Stomach (tissue), 9 donors: ENCODE measurements around the gene PRR16. TPM values are rescaled to one million over a fixed set of nuclear protein-coding genes. Genes with fewer than 3 reads are reported as not detected.

Experiments used
- DNase-seq, 2 donors: peaks; one replicate each; pipeline versions ENCODE4 v3.0.0 to v3.0.0-alpha.2; 2013 to 2019
- H3K27ac ChIP-seq, 5 donors: fragments of 200-600 bp in 4 of 5; sonication (generic) in 4 of 5; one replicate each; pipeline ENCODE4 v1.5.1; 2013 to 2019; ENCODE audit warnings: mild to moderate bottlenecking in 1 of 5, moderate library complexity in 1 of 5
- H3K27me3 ChIP-seq, 3 donors: fragments of 200-600 bp; sonication (generic); one replicate each; pipeline ENCODE4 v1.5.1; 2017 to 2019; ENCODE audit warnings: mixed run types in 1 of 3
- H3K36me3 ChIP-seq, 4 donors: fragments of 200-600 bp; sonication (generic); 1 replicate in 3 of 4; 2 replicates in 1 of 4; pipeline ENCODE4 v1.5.1; 2016 to 2019
- H3K4me1 ChIP-seq, 4 donors: fragments of 200-600 bp; sonication (generic); one replicate each; pipeline ENCODE4 v1.5.1; 2016 to 2019
- H3K4me3 ChIP-seq, 4 donors: fragments of 200-600 bp; sonication (generic) in 3 of 4; one replicate each; pipeline ENCODE4 v1.5.1; 2016 to 2019; ENCODE audit warnings: mild to moderate bottlenecking in 1 of 4
- H3K9me3 ChIP-seq, 4 donors: fragments of 200-600 bp; sonication (generic); one replicate each; pipeline ENCODE4 v1.5.1; 2016 to 2019
- CTCF ChIP-seq, 7 experiments: fragments of 450-650 bp in 4 of 7; fragments of 200-600 bp in 3 of 7; sonication (generic) in 3 of 7; IDR thresholded peaks; one replicate each; pipeline ENCODE4 v1.5.1; 2016 to 2019; ENCODE audit warnings: antibody characterized with exemption in 7 of 7, control low read depth in 2 of 7, mild to moderate bottlenecking in 1 of 7
- EP300 ChIP-seq: sonication (generic); formaldehyde crosslinking; IDR thresholded peaks from one replicate; pipeline ENCODE4 v1.6.1; 2017; ENCODE audit warnings: antibody characterized with exemption
- POLR2A ChIP-seq, 4 donors: fragments of 450-650 bp; IDR thresholded peaks; one replicate each; pipeline ENCODE4 v1.6.1; 2016; ENCODE audit warnings: antibody characterized with exemption in 4 of 4, control low read depth in 2 of 4, mild to moderate bottlenecking in 1 of 4, moderate library complexity in 1 of 4
- POLR2AphosphoS5 ChIP-seq, 3 donors: sonication (generic); formaldehyde crosslinking; IDR thresholded peaks; one replicate each; pipeline ENCODE4 v1.6.1; 2016; ENCODE audit warnings: antibody characterized with exemption in 3 of 3
- WGBS, 5 donors: extraction: QIAGEN DNeasy Blood & Tissue Kit in 3 of 5; methylation state at CpG; one replicate each; pipeline versions ENCODE4 v1.1.5 to v1.1.7; 2013 to 2018; 5-methylcytosine and 5-hydroxymethylcytosine counted together
- intact Hi-C: fragments of 100-400 bp; cut with DNase I; formaldehyde crosslinking; loops from one replicate; pipeline ENCODE4 v1.15.1; 2023; ENCODE audit warnings: low total_unique reads
- polyA plus RNA-seq, 3 donors: library from polyadenylated mRNA; stranded (reverse); fragments of 200-250 nt; gene quantifications; one replicate each; pipeline ENCODE4 v1.2.3, GENCODE V29; 2013
- total RNA-seq, 5 donors: library from RNA; depleted of rRNA; stranded (reverse); fragments of >200 nt; gene quantifications; one replicate each; pipeline versions ENCODE4 v1.1.0 to v1.2.3, GENCODE V29; 2014 to 2016
- donor health status: healthy with polysubstance abuse.
- donor health status: Bipolar disorder and iron deficiency.
- donor health status: healthy.

Gene PRR16
- total and polyA plus RNA-seq, 8 donors, result 1.3 to 40.8 (median 8.1) TPM

- TF ChIP-seq POLR2A (IDR thresholded peaks at IDR 0.05), result no peak
- TF ChIP-seq EP300, result no peak
- TF ChIP-seq CTCF (IDR thresholded peaks at IDR 0.05), result no peak
- no peak for TF ChIP-seq POLR2AphosphoS5 (IDR thresholded peaks at IDR 0.05)
- DNase-seq, result no peak
- intact Hi-C loops, result no loop called here
- H3K9me3 ChIP-seq, result no peaks in the 10 kb centered on the region
- H3K27me3 ChIP-seq, result no peaks in the 10 kb centered on the region
- no peaks in the 10 kb centered on the region for H3K36me3 ChIP-seq
- 68 to 82% (median 78%) methylated on average over 2 of the region's 2 CpGs for whole genome bisulfite sequencing, 5 donors
- H3K4me1 ChIP-seq, result no peaks in the 10 kb centered on the region
- H3K4me3 ChIP-seq, result no peak overlapping the region
- H3K27ac ChIP-seq, result no peak overlapping the region
Measured at GRCh38 chr5:120507197-120507596, 43.1 kb downstream of the PRR16 start.

- H3K27ac ChIP-seq, result no peak overlapping the region
- no peak overlapping the region for H3K4me3 ChIP-seq
- H3K27me3 ChIP-seq, result no peaks in the 10 kb centered on the region
- no peaks in the 10 kb centered on the region for H3K4me1 ChIP-seq
- H3K36me3 ChIP-seq, result no peaks in the 10 kb centered on the region
- H3K9me3 ChIP-seq, result no peaks in the 10 kb centered on the region
- WGBS, 5 donors, result 72 to 78% (median 74%) methylated on average over 2 of the region's 2 CpGs
- TF ChIP-seq POLR2AphosphoS5 (IDR thresholded peaks at IDR 0.05), result no peak
- TF ChIP-seq CTCF (IDR thresholded peaks at IDR 0.05), result no peak
- TF ChIP-seq POLR2A (IDR thresholded peaks at IDR 0.05), result no peak
- no peak for TF ChIP-seq EP300
- intact Hi-C loops, result no loop called here
- DNase-seq, result no peak
Measured at GRCh38 chr5:120507800-120508463, 43.8 kb downstream of the PRR16 start.

GRCh38 chr5:120509053-120509452 is 45.0 kb downstream of the PRR16 start:
- H3K36me3 ChIP-seq, result no peaks in the 10 kb centered on the region
- 67 to 81% (median 76%) methylated on average over 3 of the region's 3 CpGs for WGBS, 5 donors
- H3K27ac ChIP-seq, result no peak overlapping the region
- no peak overlapping the region for H3K4me3 ChIP-seq
- TF ChIP-seq POLR2AphosphoS5 (IDR thresholded peaks at IDR 0.05) (no peak), CTCF (IDR thresholded peaks at IDR 0.05) (no peak), EP300 (no peak), POLR2A (IDR thresholded peaks at IDR 0.05) (no peak)
- no peaks in the 10 kb centered on the region for H3K27me3 ChIP-seq
- no peaks in the 10 kb centered on the region for H3K4me1 ChIP-seq
- no peaks in the 10 kb centered on the region for H3K9me3 ChIP-seq
- intact Hi-C loops, result no loop called here
- no peak for DNase-seq

- intact Hi-C loops, result no loop called here
- DNase-seq, result no peak
- Histone ChIP-seq H3K9me3 (no peaks in the 10 kb centered on the region), H3K27me3 (no peaks in the 10 kb centered on the region), H3K27ac (no peak overlapping the region), H3K4me3 (no peak overlapping the region), H3K36me3 (no peaks in the 10 kb centered on the region), H3K4me1 (no peaks in the 10 kb centered on the region)
- no peak for TF ChIP-seq EP300
- no peak for TF ChIP-seq POLR2AphosphoS5 (IDR thresholded peaks at IDR 0.05)
- no peak for TF ChIP-seq CTCF (IDR thresholded peaks at IDR 0.05)
- no peak for TF ChIP-seq POLR2A (IDR thresholded peaks at IDR 0.05)
- WGBS, 5 donors, result 53 to 61% (median 58%) methylated on average over 2 of the region's 2 CpGs
Measured at GRCh38 chr5:120510098-120510637, 46.1 kb downstream of the PRR16 start.
